ENCODE measurements around the gene TNK1. TPM values are rescaled to one million over a fixed set of nuclear protein-coding genes. Genes with fewer than 3 reads are reported as not detected.

TNK1 gene
- total RNA-seq, 1 experiment from 2014 or later = 10.1 TPM

DNA sequence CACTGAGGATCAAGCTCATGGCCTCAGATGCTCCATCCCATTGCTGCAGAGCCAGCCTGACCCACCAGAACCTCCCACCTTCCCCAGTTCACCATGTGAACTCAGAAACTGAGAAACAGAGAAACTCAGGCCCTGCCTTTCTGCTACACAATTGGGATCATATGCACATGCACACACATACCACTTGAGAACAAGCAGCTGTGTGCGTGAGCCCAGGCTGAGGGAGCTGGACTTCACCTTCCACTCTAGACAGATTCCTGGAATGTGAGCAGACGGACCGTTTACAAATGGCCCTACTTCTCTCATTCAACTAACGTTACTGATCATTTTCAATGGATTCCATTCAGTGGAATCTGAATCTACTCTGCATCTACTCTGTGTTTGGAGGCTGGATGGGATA lies 42.8 kb downstream of the TNK1 start:
- H3K4me1 ChIP-seq (ENCODE audit: insufficient read depth, low read length) = no peaks in the 10 kb centered on the region
- Mint-ChIP-seq H3K27ac (no peak overlapping the region), H3K9me3 (no peaks in the 10 kb centered on the region; a peak in 1 of 5 replicates), H3K4me1 (peaks cover 4 to 19% of the 10 kb centered on the region in 2 experiments; a peak in 3 of 4 replicates), H3K27me3 (ENCODE audit: low read depth) (peaks cover 7% of the 10 kb centered on the region), H3K36me3 (ENCODE audit: insufficient read depth in 1 of 3, low read depth in 3 of 3) (peaks cover 0 to 3% (median 0%) of the 10 kb centered on the region in 3 experiments; a peak in 2 of 7 replicates), H3K4me3 (no peak overlapping the region)
- H4K91ac ChIP-seq (ENCODE audit: insufficient read length, low read depth, low read length) = no peak overlapping the region
- H3K79me2 ChIP-seq (ENCODE audit: insufficient read depth, low read length) = no peaks in the 10 kb centered on the region
- H4K5ac ChIP-seq (ENCODE audit: insufficient read length, low read depth, low read length) = no peak overlapping the region
- no peak overlapping the region for H2BK12ac ChIP-seq (ENCODE audit: insufficient read length, low read depth, low read length)
- H3K27me3 ChIP-seq (ENCODE audit: insufficient read depth, low read length) = no peaks in the 10 kb centered on the region
- no peak overlapping the region for H3K27ac ChIP-seq (ENCODE audit: insufficient read length, low read depth, low read length)
- no peak overlapping the region for H3K4me2 ChIP-seq (ENCODE audit: insufficient read depth, insufficient read length, low read length)
- no peaks in the 10 kb centered on the region for H4K20me1 ChIP-seq (ENCODE audit: control insufficient read depth, insufficient read depth, insufficient read length)
- no peak overlapping the region for H3K56ac ChIP-seq (ENCODE audit: insufficient read length, low read depth, low read length)
- H3K18ac ChIP-seq (ENCODE audit: insufficient read length, low read depth, low read length) = no peak overlapping the region
- no peak overlapping the region for H2BK120ac ChIP-seq (ENCODE audit: low read depth, low read length, poor library complexity, severe bottlenecking)
- no peaks in the 10 kb centered on the region for H3K79me1 ChIP-seq (ENCODE audit: insufficient read depth, low read depth, low read length, poor library complexity, severe bottlenecking)
- H3K9me3 ChIP-seq (ENCODE audit: control insufficient read depth, low read depth, low read length) = no peaks in the 10 kb centered on the region
- H2BK20ac ChIP-seq (ENCODE audit: low read depth, low read length, poor library complexity, severe bottlenecking) = no peak overlapping the region
- TF ChIP-seq, protein P1, sequence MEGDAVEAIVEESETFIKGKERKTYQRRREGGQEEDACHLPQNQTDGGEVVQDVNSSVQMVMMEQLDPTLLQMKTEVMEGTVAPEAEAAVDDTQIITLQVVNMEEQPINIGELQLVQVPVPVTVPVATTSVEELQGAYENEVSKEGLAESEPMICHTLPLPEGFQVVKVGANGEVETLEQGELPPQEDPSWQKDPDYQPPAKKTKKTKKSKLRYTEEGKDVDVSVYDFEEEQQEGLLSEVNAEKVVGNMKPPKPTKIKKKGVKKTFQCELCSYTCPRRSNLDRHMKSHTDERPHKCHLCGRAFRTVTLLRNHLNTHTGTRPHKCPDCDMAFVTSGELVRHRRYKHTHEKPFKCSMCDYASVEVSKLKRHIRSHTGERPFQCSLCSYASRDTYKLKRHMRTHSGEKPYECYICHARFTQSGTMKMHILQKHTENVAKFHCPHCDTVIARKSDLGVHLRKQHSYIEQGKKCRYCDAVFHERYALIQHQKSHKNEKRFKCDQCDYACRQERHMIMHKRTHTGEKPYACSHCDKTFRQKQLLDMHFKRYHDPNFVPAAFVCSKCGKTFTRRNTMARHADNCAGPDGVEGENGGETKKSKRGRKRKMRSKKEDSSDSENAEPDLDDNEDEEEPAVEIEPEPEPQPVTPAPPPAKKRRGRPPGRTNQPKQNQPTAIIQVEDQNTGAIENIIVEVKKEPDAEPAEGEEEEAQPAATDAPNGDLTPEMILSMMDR (conservative IDR thresholded peaks at IDR 0.05) = no peak
- no peak overlapping the region for H2AFZ ChIP-seq (ENCODE audit: low read length)
- no peak overlapping the region for H3K14ac ChIP-seq (ENCODE audit: insufficient read depth, low read length)
- H3K9ac ChIP-seq (ENCODE audit: extremely low read depth, insufficient read length, low read length) = no peak overlapping the region
- no peak overlapping the region for H3T11ph ChIP-seq (ENCODE audit: low read length)
- no peak overlapping the region for H4K8ac ChIP-seq (replicated peaks; ENCODE audit: insufficient read length, low read depth, low read length)
- H3K23ac ChIP-seq (ENCODE audit: insufficient read length, low read depth, low read length) = no peak overlapping the region
- H2AK5ac ChIP-seq (ENCODE audit: insufficient read length, low read length) = no peak overlapping the region
- DNase-seq = no peak
- no CpG with 5 or more reads among the region's 4 CpGs for WGBS (ENCODE audit: extremely low coverage, insufficient read length, low lambda C conversion rate)
- no peak overlapping the region for H2BK15ac ChIP-seq (ENCODE audit: low read depth, low read length)
- no peak overlapping the region for H3K4ac ChIP-seq (ENCODE audit: low read depth, low read length)
- H2BK5ac ChIP-seq (ENCODE audit: insufficient read length, low read length) = no peak overlapping the region
- H3K23me2 ChIP-seq (ENCODE audit: insufficient read length, low read depth, low read length, poor library complexity, severe bottlenecking) = no peaks in the 10 kb centered on the region

Data from H9 (cell line).